CD4-positive, alpha-beta T cell treated with Interleukin-12 subunit alpha and Interleukin-12 subunit beta, for 1 hour (primary cell): ENCODE measurements around the gene TRAPPC2L.

Source experiments
- DNase-seq: peaks from one replicate; pipeline ENCODE4 v3.0.0-alpha.2; 2020

The TRAPPC2L gene

DNA sequence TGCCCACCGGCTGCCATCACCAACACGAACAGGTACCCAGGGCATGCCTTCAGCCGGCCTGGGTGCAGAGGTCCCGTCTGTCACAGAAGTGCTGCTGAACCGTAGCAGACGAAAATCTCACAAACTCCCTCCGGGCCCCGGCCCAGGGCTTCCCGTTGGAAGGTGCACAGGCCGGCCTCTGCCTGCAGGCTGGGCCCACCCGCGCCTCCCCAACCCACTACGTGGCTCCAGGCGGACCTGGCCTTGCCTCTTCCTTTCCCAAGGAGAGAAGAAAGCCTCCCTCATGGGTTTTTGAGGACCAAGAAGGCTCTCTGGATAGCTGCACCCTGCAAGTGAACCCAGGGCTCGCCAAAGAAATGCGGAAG lies 55.0 kb downstream of the TRAPPC2L start:
- no peak for DNase-seq
